Progenitor cell of endocrine pancreas (in vitro differentiated cells): ENCODE data around the gene PIGQ. TPM values are rescaled to one million over a fixed set of nuclear protein-coding genes. Genes with fewer than 3 reads are reported as not detected.
"Not testable (repeated sequence)": the region's sequence is repeated elsewhere in the genome, so short reads cannot be mapped to it uniquely, and the experiment has no call there.

Experiments
- DNase-seq: peaks from one replicate; pipeline ENCODE4 v3.0.0; 2021; ENCODE audit warnings: low spot score; ENCODE audit not compliant: unreplicated experiment
- H3K27ac Mint-ChIP-seq: 2 replicates; pipeline ENCODE4 v1.8.0; 2021; ENCODE audit warnings: mild to moderate bottlenecking, moderate library complexity, mixed read lengths
- H3K27me3 Mint-ChIP-seq: 2 replicates; pipeline ENCODE4 v1.8.0; 2021; ENCODE audit warnings: mixed read lengths
- H3K36me3 Mint-ChIP-seq: 2 replicates; pipeline ENCODE4 v1.8.0; 2022; ENCODE audit warnings: mixed read lengths; ENCODE audit not compliant: insufficient read depth
- H3K4me1 Mint-ChIP-seq: 2 replicates; pipeline ENCODE4 v1.8.0; 2021; ENCODE audit warnings: low read depth, mixed read lengths
- H3K4me3 Mint-ChIP-seq: 2 replicates; pipeline ENCODE4 v1.8.0; 2021; ENCODE audit warnings: low read depth, mild to moderate bottlenecking, moderate library complexity, mixed read lengths
- H3K9me3 Mint-ChIP-seq: 2 replicates; pipeline ENCODE4 v1.8.0; 2021; ENCODE audit warnings: low read depth, mixed read lengths
- CTCF ChIP-seq: fragments of 200-600 bp; sonication (generic); IDR thresholded peaks from one replicate; pipeline ENCODE4 v1.5.0; 2021; ENCODE audit warnings: antibody characterized with exemption, mild to moderate bottlenecking; ENCODE audit not compliant: unreplicated experiment
- total RNA-seq: library from RNA; stranded (reverse); gene quantifications from 2 replicates; pipeline ENCODE4 v1.2.1, GENCODE V29; 2021

Gene PIGQ
- total RNA-seq, 1 donor from 2014 or later = 109 TPM

GRCh38 chr16:595942-596735, 26.4 kb downstream of the PIGQ start:
- no peak for DNase-seq
- Mint-ChIP-seq H3K4me1 (peaks cover 11% of the 10 kb centered on the region), H3K4me3 (no peak overlapping the region), H3K27ac (no peak overlapping the region), H3K9me3 (no peaks in the 10 kb centered on the region), H3K36me3 (peaks cover 9% of the 10 kb centered on the region), H3K27me3 (no peaks in the 10 kb centered on the region)
- TF ChIP-seq CTCF = no peak

- no peak for TF ChIP-seq CTCF
- Mint-ChIP-seq H3K36me3 (peaks cover 9% of the 10 kb centered on the region), H3K27me3 (no peaks in the 10 kb centered on the region), H3K4me3 (no peak overlapping the region), H3K9me3 (no peaks in the 10 kb centered on the region), H3K27ac (no peak overlapping the region), H3K4me1 (peaks cover 9% of the 10 kb centered on the region)
- no peak for DNase-seq
Measured at GRCh38 chr16:596736-597060, 26.9 kb downstream of the PIGQ start.

- not testable (repeated sequence) for H3K4me1 Mint-ChIP-seq, H3K9me3 Mint-ChIP-seq, H3K36me3 Mint-ChIP-seq, DNase-seq, H3K27ac Mint-ChIP-seq, H3K27me3 Mint-ChIP-seq, H3K4me3 Mint-ChIP-seq
Measured at GRCh38 chr16:597655-598054, 27.9 kb downstream of the PIGQ start.

- Mint-ChIP-seq H3K27me3 (no peaks in the 10 kb centered on the region), H3K4me3 (no peak overlapping the region), H3K27ac (no peak overlapping the region), H3K4me1 (peaks cover 1% of the 10 kb centered on the region), H3K36me3 (peaks cover 11% of the 10 kb centered on the region), H3K9me3 (no peaks in the 10 kb centered on the region)
- DNase-seq = no peak
- no peak for TF ChIP-seq CTCF
Measured at GRCh38 chr16:598823-599739, 29.3 kb downstream of the PIGQ start.

- no peak for DNase-seq
- Mint-ChIP-seq H3K9me3 (peaks cover 7% of the 10 kb centered on the region), H3K36me3 (peaks cover 20% of the 10 kb centered on the region), H3K27me3 (no peaks in the 10 kb centered on the region), H3K4me1 (no peaks in the 10 kb centered on the region), H3K27ac (no peak overlapping the region), H3K4me3 (no peak overlapping the region)
- no peak for TF ChIP-seq CTCF
Measured at GRCh38 chr16:600781-601180, 31.0 kb downstream of the PIGQ start.
